Activated CD4-positive, alpha-beta T cell treated with anti-CD3 and anti-CD28 coated beads, Interleukin-2, amount 10 ng/mL, durations not matched to agents 7 days and 5 days (primary cell): ENCODE data around the gene SHC3. TPM values are rescaled to one million over a fixed set of nuclear protein-coding genes. Genes with fewer than 3 reads are reported as not detected.

Source experiments
- CTCF ChIA-PET: fragments of 350-600 bp; sonication (Branson Sonifier 250); formaldehyde crosslinking; loops from one replicate; lab custom pipeline; 2021; ENCODE audit warnings: antibody characterized with exemption; lab: Charles Lee
- POLR2A ChIA-PET: fragments of 350-600 bp; sonication (Branson Sonifier 250); formaldehyde crosslinking; loops from one replicate; lab custom pipeline; 2021; ENCODE audit warnings: antibody characterized with exemption; lab: Charles Lee
- DNase-seq: peaks from one replicate; pipeline ENCODE4 v3.0.0-alpha.2; 2020
- H3K27ac Mint-ChIP-seq: one replicate; pipeline ENCODE4 v1.8.0; 2021; ENCODE audit warnings: mild to moderate bottlenecking, moderate library complexity, mixed read lengths
- H3K27me3 Mint-ChIP-seq: one replicate; pipeline ENCODE4 v1.8.0; 2021; ENCODE audit warnings: mixed read lengths
- H3K36me3 Mint-ChIP-seq: one replicate; pipeline ENCODE4 v1.8.0; 2021; ENCODE audit warnings: low read depth, mixed read lengths
- H3K4me1 Mint-ChIP-seq: one replicate; pipeline ENCODE4 v1.8.0; 2021; ENCODE audit warnings: mixed read lengths
- H3K4me3 Mint-ChIP-seq: one replicate; pipeline ENCODE4 v1.8.0; 2021; ENCODE audit warnings: mild to moderate bottlenecking, moderate library complexity, mixed read lengths
- H3K9me3 Mint-ChIP-seq: one replicate; pipeline ENCODE4 v1.8.0; 2021; ENCODE audit warnings: mixed read lengths
- total RNA-seq, 2 experiments: library from RNA; stranded (reverse); gene quantifications; one replicate each; pipeline ENCODE4 v1.2.3, GENCODE V29; 2021

The SHC3 gene
- total RNA-seq, 2 experiments from 2014 or later, result not detected

DNA sequence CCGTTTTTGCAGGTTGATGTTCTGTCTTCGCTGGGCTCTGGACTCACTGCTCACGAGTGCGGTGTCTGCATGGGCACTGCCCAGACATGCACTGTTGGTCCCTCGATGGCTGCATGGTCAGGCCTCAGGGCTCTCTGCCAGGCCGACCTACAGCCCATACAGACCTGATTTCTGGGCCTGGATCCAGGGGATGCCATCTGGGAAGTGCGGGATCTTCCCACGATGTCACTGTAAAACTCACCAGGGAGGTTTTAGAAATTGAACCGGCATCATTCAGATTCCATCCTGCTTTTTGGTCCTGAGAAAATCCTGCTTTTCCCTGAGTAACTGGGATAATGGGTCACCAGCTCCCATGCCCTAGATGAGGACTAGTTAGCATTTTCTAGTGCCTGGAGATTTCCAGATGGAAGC, 178.2 kb downstream of the SHC3 start:
- H3K4me3 Mint-ChIP-seq, result no peak overlapping the region
- H3K27ac Mint-ChIP-seq, result no peak overlapping the region
- H3K9me3 Mint-ChIP-seq, result no peaks in the 10 kb centered on the region
- H3K36me3 Mint-ChIP-seq, result no peaks in the 10 kb centered on the region
- ChIA-PET POLR2A (no interaction called here), CTCF (interaction anchor here (1.0 to 1.6 kb wide), 3 partner anchors 10 to 1274 kb away, joined by 3 to 6 read pairs (median 4); partner anchors contain the start of gene CTSL)
- DNase-seq, result no peak
- H3K4me1 Mint-ChIP-seq, result peaks cover 4% of the 10 kb centered on the region
- peaks cover 17% of the 10 kb centered on the region for H3K27me3 Mint-ChIP-seq

DNA sequence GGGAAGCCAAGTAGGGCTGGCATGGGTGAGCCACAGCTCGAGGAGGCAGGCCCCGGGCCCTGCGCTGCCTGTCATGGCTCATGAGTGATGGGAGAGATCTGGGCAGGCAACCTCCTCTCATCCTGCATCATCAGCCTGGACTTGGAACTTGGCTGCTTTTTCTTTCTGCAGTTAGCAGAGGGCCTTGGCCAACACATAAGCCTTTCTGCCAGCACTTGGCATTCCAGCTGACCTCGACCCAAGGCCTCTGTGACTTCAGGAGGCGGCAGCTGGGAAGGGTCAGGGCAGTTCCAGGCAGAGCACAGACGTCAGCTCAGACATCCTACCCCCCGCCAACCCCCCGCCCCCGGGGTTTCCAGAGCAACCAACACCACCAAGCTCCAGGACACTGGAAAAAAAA, 179.7 kb downstream of the SHC3 start:
- H3K27ac Mint-ChIP-seq, result no peak overlapping the region
- no peaks in the 10 kb centered on the region for H3K9me3 Mint-ChIP-seq
- H3K4me1 Mint-ChIP-seq, result peaks cover 4% of the 10 kb centered on the region
- no peak overlapping the region for H3K4me3 Mint-ChIP-seq
- H3K36me3 Mint-ChIP-seq, result no peaks in the 10 kb centered on the region
- CTCF ChIA-PET, result no interaction called here
- POLR2A ChIA-PET, result no interaction called here
- no peak for DNase-seq
- peaks cover 13% of the 10 kb centered on the region for H3K27me3 Mint-ChIP-seq

DNA sequence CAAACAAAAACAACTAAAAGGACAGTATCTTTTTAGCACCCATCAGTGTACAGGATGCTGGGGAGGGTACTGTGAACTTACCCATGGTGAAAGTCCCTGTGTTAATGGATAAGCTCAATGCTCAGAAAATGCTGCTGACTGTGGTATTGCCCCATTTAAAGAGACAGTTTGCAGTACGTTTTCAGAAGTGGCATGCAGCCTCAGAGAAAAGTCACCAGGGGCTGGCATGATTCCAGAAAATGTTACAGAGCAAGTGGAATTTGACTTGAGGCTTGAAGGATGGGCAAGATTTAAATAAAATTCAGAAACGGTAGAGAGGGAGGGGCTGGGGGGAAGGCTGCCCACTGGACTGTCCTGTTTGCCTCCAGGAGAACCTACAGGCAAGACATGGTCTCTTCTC, 180.1 kb downstream of the SHC3 start:
- Mint-ChIP-seq H3K36me3 (no peaks in the 10 kb centered on the region), H3K9me3 (no peaks in the 10 kb centered on the region), H3K27ac (no peak overlapping the region), H3K4me1 (peaks cover 4% of the 10 kb centered on the region), H3K4me3 (no peak overlapping the region), H3K27me3 (peaks cover 13% of the 10 kb centered on the region)
- CTCF ChIA-PET, result no interaction called here
- DNase-seq, result no peak
- POLR2A ChIA-PET, result no interaction called here

DNA sequence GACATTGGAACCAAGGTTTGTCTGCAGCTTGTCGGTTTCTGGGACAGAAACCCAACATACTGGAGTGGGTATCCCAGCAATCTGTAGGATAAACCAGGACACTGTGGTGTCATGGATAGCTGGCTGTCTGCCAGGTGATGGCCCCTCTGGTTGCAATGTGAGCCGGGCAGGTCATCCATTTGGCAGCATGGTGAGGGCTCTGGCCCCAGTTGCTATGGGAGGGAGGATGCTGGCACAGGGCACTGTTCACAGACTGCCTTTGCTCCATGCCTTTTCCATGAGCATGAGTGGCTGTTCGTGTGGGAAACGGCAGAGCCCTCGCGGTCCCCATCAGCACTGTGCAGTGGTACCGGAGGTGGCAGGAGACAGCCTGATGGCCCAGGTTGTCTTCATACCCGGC, 181.0 kb downstream of the SHC3 start:
- POLR2A ChIA-PET, result no interaction called here
- CTCF ChIA-PET, result no interaction called here
- no peak for DNase-seq
- no peaks in the 10 kb centered on the region for H3K36me3 Mint-ChIP-seq
- H3K4me3 Mint-ChIP-seq, result no peak overlapping the region
- H3K27me3 Mint-ChIP-seq, result peaks cover 14% of the 10 kb centered on the region
- no peaks in the 10 kb centered on the region for H3K9me3 Mint-ChIP-seq
- H3K27ac Mint-ChIP-seq, result no peak overlapping the region
- peaks cover 4% of the 10 kb centered on the region for H3K4me1 Mint-ChIP-seq

DNA sequence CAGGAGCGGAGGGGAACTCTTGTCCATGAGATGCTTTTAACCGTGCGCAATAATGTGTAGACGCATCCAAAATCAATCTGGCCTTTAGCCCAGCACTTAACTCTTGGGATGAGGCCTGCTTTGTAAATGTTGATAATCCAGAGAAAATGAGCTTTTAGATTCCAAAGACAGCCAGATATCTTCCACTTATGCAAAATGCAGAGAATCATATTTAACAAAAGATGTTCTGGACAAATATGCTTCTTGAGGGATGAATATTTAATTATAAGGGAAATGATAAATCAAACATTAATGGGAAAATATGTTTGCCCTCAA, 181.7 kb downstream of the SHC3 start:
- ChIA-PET CTCF (no interaction called here), POLR2A (no interaction called here)
- no peak for DNase-seq
- peaks cover 7% of the 10 kb centered on the region for H3K4me1 Mint-ChIP-seq
- no peaks in the 10 kb centered on the region for H3K9me3 Mint-ChIP-seq
- no peaks in the 10 kb centered on the region for H3K36me3 Mint-ChIP-seq
- no peak overlapping the region for H3K4me3 Mint-ChIP-seq
- H3K27ac Mint-ChIP-seq, result no peak overlapping the region
- peaks cover 14% of the 10 kb centered on the region for H3K27me3 Mint-ChIP-seq

DNA sequence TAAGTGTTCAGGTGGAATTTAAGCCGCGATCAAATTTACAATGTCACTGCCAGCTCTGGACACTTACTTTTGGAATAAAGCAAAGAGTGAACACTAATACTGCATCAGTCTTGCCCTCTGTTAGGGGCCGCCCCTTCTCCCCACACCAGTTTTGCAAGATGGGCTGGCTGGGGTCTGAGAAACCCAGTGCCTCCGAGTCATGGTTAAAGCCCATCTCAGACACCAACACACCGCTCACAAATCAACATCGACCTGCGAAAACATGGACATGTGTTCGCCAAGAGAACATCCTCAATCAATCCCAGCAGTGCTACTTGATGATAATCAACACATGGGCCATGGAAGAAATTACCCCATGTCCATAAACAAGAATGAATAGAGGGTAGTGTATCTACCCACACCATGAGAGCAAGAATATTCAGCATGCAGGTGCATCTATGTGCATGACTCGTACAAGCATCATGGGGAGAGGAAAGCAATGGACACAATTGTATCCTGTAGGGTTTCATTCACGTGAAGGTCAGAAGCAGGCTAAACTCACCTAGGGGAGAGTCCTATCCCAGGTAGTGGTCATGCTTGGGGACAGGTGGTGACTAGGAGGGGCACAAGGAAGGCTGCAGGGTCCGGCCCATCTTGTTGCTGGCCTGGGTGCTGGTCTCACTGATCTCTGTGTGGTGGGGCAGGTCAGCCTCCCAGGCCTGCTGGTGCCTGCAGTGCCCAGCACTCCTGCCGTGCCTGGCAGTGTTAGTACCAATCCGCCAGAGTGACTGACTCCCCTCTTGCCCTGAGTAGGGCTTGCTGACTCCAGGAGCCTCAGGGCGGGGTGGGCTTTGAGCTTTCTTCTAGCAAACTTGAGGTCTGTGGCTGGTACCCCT, 182.3 kb downstream of the SHC3 start:
- no peaks in the 10 kb centered on the region for H3K9me3 Mint-ChIP-seq
- CTCF ChIA-PET, result no interaction called here

GRCh38 chr9:88995627-88996026, 183.0 kb downstream of the SHC3 start:
- no peak for DNase-seq
- Mint-ChIP-seq H3K4me3 (no peak overlapping the region), H3K27me3 (peaks cover 15% of the 10 kb centered on the region), H3K9me3 (no peaks in the 10 kb centered on the region), H3K27ac (no peak overlapping the region), H3K4me1 (peaks cover 7% of the 10 kb centered on the region), H3K36me3 (no peaks in the 10 kb centered on the region)
- ChIA-PET POLR2A (no interaction called here), CTCF (no interaction called here)

More for the DNA sequence above, 182.3 kb downstream of the SHC3 start:
- H3K27me3 Mint-ChIP-seq, result peaks cover 13% of the 10 kb centered on the region
- no peak for DNase-seq
- H3K4me1 Mint-ChIP-seq, result peaks cover 9% of the 10 kb centered on the region
- no peak overlapping the region for H3K4me3 Mint-ChIP-seq
- POLR2A ChIA-PET, result no interaction called here
- H3K36me3 Mint-ChIP-seq, result no peaks in the 10 kb centered on the region
- H3K27ac Mint-ChIP-seq, result no peak overlapping the region

DNA sequence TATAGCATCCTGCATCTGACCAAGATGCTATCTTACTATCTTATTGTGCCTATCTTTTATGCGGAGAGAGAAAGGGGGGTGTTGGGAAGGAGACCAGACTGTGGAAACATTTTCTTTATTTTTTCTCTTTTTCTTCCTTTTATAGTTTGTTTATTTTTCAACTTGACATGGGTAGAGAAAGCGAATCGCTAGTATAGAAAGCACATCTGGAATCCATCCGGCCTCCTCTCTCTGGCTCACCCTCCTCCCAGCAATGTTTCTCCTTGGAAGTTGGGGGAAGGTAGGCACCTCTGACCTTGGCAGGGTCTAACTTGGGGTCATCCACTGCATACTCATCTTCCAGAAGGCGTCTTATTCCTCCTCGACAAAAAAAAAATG, 183.4 kb downstream of the SHC3 start:
- Mint-ChIP-seq H3K4me1 (peaks cover 9% of the 10 kb centered on the region), H3K27me3 (peaks cover 18% of the 10 kb centered on the region), H3K4me3 (no peak overlapping the region), H3K27ac (no peak overlapping the region), H3K9me3 (no peaks in the 10 kb centered on the region), H3K36me3 (no peaks in the 10 kb centered on the region)
- ChIA-PET CTCF (no interaction called here), POLR2A (no interaction called here)
- DNase-seq, result no peak

DNA sequence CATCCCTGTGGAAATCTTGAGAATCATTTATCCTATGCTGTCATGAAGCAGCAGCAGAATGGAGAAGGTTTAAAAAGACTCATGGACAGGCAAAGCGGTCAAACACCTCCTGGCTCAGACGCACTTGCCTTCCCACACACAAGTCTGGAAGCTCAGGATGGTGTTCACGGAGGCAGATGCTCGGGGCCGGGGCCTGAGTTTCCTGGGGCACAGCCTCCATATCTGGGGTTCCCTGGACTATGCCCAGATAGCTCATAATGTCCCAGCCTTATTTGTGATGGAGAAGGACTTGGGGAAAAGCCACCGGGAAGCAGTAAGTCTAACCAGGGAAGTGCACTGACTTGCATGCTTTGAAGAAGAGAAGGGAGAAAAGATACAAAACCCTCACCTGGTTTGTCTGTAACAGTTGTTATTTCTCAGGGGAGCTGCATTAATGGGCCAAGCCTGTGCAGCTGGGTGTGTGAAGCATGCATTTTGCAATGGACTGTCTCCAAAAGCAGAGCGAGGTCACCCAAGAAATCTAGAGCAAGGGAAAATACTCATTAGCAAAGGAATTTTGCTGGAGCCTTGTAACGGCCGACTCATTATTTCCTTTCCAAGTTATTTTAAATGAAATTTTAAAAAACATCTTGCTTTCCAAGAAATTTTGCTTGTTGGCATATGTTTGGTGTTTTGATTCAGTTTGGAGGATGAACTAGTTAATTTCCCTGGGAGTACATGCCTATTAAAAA, 184.0 kb downstream of the SHC3 start:
- peaks cover 11% of the 10 kb centered on the region for H3K4me1 Mint-ChIP-seq
- POLR2A ChIA-PET, result no interaction called here
- no peak for DNase-seq
- H3K27me3 Mint-ChIP-seq, result peaks cover 20% of the 10 kb centered on the region
- CTCF ChIA-PET, result no interaction called here
- H3K4me3 Mint-ChIP-seq, result no peak overlapping the region
- no peaks in the 10 kb centered on the region for H3K36me3 Mint-ChIP-seq
- no peak overlapping the region for H3K27ac Mint-ChIP-seq
- no peaks in the 10 kb centered on the region for H3K9me3 Mint-ChIP-seq

- Mint-ChIP-seq H3K9me3 (no peaks in the 10 kb centered on the region), H3K4me3 (no peak overlapping the region), H3K27ac (no peak overlapping the region), H3K4me1 (peaks cover 18% of the 10 kb centered on the region), H3K36me3 (no peaks in the 10 kb centered on the region), H3K27me3 (peaks cover 26% of the 10 kb centered on the region)
- ChIA-PET POLR2A (no interaction called here), CTCF (no interaction called here)
- DNase-seq, result no peak
Observed at GRCh38 chr9:88993871-88994460, 184.7 kb downstream of the SHC3 start.

- peaks cover 24% of the 10 kb centered on the region for H3K4me1 Mint-ChIP-seq
- H3K9me3 Mint-ChIP-seq, result no peaks in the 10 kb centered on the region
- H3K4me3 Mint-ChIP-seq, result no peak overlapping the region
- DNase-seq, result no peak
- peaks cover 31% of the 10 kb centered on the region for H3K27me3 Mint-ChIP-seq
- ChIA-PET POLR2A (no interaction called here), CTCF (interaction anchor here (1.5 kb wide), 1 partner anchor 23 kb away, joined by 3 read pairs; no protein-coding TSS in a partner anchor)
- no peak overlapping the region for H3K27ac Mint-ChIP-seq
- H3K36me3 Mint-ChIP-seq, result no peaks in the 10 kb centered on the region
Observed at GRCh38 chr9:88993327-88993726, 185.3 kb downstream of the SHC3 start.

DNA sequence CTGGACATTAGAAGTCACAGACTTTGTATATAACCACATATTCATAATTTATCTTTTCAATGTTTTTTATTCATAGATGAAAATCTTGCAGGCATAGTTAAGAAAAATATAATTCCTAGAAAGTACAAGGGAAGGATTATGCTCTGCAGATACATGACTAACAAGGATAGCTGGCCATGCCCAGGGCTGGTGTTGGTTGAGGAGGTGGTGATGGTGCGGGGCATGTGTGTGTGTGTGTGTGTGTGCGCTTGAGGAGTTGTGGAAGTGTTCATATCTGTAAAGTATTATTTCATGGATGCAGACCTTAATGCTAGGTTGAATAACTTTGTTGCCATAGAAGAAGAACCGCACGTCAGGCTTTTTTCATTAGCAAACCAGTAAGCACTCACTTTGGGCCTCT, 186.1 kb downstream of the SHC3 start:
- ChIA-PET POLR2A (no interaction called here), CTCF (interaction anchor here (0.7 to 1.5 kb wide), 2 partner anchors 23 to 27 kb away, joined by 3 read pairs; no protein-coding TSS in a partner anchor)
- no peak overlapping the region for H3K4me3 Mint-ChIP-seq
- no peaks in the 10 kb centered on the region for H3K9me3 Mint-ChIP-seq
- H3K27ac Mint-ChIP-seq, result no peak overlapping the region
- H3K27me3 Mint-ChIP-seq, result peaks cover 33% of the 10 kb centered on the region
- no peak for DNase-seq
- peaks cover 24% of the 10 kb centered on the region for H3K4me1 Mint-ChIP-seq
- H3K36me3 Mint-ChIP-seq, result no peaks in the 10 kb centered on the region
